LNCaP clone FGC (cell line): ENCODE data around the gene FHDC1.

Experiments used
- DNase-seq: peaks from one replicate; pipeline ENCODE4 v3.0.0-alpha.2; 2011; ENCODE audit warnings: low read depth
- H3K4me3 ChIP-seq: 2 replicates; pipeline ENCODE4 v1.5.1; 2011; ENCODE audit warnings: mild to moderate bottlenecking, low read depth, low read length, control low read depth
- TF ChIP-seq, protein P1 (sequence below): IDR thresholded peaks from 2 replicates; pipeline ENCODE4 v1.5.1; 2012; ENCODE audit warnings: mild to moderate bottlenecking; ENCODE audit not compliant: control insufficient read depth, insufficient read depth; ENCODE audit errors: extremely low read depth

The FHDC1 gene

DNA sequence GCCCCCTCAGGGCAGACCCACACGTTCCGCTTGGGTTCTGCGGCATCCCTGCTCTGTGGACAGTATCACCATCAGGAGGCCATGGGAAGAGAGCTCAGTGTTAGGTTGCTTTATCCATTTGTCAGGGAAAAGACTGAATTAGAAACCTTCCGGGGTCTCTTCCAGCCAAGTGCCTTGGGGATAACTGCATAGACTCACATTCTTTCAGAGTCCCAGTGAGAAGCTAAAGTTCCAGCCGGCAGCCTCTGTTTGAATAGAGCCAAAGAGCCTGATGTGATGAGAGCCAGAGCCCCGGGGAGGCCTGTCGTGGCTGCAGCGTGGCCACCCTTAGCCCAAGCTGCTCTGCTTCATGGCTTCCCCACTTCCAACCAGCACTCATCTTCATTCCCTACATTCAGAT is 85.2 kb downstream of the FHDC1 start:
- TF ChIP-seq, protein P1, sequence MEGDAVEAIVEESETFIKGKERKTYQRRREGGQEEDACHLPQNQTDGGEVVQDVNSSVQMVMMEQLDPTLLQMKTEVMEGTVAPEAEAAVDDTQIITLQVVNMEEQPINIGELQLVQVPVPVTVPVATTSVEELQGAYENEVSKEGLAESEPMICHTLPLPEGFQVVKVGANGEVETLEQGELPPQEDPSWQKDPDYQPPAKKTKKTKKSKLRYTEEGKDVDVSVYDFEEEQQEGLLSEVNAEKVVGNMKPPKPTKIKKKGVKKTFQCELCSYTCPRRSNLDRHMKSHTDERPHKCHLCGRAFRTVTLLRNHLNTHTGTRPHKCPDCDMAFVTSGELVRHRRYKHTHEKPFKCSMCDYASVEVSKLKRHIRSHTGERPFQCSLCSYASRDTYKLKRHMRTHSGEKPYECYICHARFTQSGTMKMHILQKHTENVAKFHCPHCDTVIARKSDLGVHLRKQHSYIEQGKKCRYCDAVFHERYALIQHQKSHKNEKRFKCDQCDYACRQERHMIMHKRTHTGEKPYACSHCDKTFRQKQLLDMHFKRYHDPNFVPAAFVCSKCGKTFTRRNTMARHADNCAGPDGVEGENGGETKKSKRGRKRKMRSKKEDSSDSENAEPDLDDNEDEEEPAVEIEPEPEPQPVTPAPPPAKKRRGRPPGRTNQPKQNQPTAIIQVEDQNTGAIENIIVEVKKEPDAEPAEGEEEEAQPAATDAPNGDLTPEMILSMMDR: no peak
- H3K4me3 ChIP-seq: no peak overlapping the region
- no peak for DNase-seq

DNA sequence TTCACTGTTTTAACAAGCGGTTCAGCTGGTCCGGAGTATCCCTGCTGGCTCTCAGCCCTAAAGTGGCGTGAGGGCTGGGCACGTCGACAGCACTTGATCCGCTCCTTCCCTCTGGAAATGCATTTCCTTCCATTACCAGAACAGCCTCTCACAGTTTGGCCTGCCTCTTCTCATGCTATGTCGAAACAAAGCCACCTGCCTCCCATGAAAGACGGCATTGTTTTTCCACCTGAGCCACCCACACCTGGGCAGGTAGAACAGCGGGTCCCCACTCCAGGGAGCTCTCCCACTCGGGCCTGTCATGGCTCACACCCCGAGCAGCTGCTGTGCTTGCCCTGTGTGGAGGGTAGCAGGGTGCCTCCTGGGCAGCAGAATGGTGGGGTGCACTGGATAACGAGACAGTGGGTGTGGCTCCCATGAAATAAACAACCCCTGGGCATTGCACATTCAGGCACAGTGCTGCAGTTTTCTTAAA is 86.2 kb downstream of the FHDC1 start:
- TF ChIP-seq, protein P1: no peak
- no peak overlapping the region for H3K4me3 ChIP-seq
- no peak for DNase-seq

DNA sequence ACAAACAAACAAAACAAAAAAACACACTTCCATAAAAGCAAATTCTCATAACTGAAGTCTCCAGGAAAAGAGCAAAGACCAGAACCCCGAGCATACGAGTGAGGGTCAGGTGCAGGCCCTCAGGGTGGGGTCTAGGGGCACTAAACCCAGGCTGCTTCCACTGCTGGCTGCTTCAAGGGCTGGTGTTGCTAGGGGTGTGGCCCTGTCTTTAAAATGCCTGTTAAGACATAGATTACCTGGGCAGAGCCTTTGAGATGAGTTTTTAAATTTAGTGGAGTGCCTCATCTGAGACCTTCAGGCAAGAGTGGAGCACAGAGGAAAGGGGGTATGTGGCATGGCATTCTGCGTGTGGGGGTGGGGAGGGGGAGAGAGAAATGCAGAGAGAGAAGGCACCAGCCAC is 87.0 kb downstream of the FHDC1 start:
- no peak for DNase-seq
- TF ChIP-seq, protein P1: no peak
- H3K4me3 ChIP-seq: no peak overlapping the region

DNA sequence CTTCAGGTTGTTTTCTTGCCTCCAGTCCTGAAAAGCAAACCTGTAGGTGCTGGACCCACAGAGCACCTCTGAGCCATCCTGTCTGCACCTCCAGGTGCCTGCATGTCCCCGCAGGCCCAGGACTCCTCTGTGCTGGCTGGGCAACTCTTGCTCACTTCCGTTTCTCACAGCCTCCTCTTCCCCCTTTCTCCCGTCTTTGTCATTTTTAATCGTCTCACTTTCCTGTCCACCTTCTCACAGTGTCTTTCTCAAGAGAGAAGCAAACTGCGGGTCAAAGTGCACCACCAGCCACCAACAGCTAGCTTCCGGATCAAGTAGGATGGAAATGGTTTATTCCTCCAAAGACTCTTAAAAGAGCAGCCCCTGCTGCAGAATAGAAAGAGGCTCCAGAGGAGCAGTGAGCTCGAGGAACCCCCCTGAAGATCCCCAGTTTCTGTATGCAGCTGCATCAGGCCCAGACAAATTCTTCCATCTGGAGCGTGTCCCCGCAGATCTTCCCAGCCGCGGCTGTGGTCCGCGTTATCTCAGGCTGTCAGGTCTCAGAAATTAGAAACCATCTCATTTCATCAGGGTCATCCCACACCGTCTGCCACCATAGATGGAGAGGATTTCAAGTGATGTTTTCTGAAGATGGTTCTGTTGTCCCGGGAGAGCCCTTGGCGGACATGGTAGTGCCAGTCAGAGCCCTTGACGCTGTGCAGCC is 87.7 kb downstream of the FHDC1 start:
- no peak overlapping the region for H3K4me3 ChIP-seq
- no peak for DNase-seq
- TF ChIP-seq, protein P1: no peak

DNA sequence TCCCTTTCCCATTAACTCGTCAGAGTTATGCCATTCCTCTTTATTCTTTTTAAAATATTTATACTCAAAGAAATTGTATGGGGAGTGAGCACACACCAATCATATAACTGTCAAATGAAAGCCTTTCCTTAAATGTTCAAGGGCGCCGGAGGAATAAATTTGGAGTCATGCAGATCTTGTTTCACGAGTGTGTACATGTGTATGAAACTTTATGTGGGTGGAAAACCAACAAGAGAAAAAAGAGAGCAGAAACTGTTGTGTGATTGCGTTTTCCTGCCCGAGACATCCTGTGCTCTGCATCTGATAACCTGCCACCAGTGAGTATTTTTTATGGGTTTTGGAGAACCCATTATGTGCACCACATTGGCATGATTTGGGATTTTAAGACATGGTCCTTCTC is 88.3 kb downstream of the FHDC1 start:
- DNase-seq: no peak
- TF ChIP-seq, protein P1: no peak
- H3K4me3 ChIP-seq: no peak overlapping the region

DNA sequence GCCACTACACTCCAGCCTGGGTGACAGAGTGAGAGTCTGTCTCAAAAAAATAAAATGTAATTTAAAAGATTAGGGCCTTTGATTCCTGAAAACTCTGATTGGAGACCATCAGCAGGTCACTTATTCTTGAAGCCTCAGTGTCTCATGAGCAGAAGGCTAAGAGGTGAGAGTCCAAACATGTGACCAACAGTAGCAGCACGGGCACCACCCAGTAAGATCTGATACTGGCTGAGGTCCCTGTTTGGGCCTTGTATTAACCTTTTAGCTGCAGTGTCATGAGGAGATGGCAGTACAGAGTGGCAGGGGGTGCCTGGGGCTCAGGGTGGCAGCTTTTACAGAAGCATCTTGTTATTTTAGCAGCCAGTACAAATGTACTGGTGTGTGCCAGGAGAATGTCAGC is 89.3 kb downstream of the FHDC1 start:
- DNase-seq: no peak
- TF ChIP-seq, protein P1: no peak
- H3K4me3 ChIP-seq: no peak overlapping the region
